GM21515 (cell line): ENCODE measurements around the gene GSTA5.
"Not testable (repeated sequence)": the region's sequence is repeated elsewhere in the genome, so short reads cannot be mapped to it uniquely, and the experiment has no call there.

Experiments used
- ATAC-seq: cut with Tn5 transposase; IDR thresholded peaks from one replicate; pipeline ENCODE4 v1.9.1; 2021; ENCODE audit not compliant: unreplicated experiment

The GSTA5 gene

DNA sequence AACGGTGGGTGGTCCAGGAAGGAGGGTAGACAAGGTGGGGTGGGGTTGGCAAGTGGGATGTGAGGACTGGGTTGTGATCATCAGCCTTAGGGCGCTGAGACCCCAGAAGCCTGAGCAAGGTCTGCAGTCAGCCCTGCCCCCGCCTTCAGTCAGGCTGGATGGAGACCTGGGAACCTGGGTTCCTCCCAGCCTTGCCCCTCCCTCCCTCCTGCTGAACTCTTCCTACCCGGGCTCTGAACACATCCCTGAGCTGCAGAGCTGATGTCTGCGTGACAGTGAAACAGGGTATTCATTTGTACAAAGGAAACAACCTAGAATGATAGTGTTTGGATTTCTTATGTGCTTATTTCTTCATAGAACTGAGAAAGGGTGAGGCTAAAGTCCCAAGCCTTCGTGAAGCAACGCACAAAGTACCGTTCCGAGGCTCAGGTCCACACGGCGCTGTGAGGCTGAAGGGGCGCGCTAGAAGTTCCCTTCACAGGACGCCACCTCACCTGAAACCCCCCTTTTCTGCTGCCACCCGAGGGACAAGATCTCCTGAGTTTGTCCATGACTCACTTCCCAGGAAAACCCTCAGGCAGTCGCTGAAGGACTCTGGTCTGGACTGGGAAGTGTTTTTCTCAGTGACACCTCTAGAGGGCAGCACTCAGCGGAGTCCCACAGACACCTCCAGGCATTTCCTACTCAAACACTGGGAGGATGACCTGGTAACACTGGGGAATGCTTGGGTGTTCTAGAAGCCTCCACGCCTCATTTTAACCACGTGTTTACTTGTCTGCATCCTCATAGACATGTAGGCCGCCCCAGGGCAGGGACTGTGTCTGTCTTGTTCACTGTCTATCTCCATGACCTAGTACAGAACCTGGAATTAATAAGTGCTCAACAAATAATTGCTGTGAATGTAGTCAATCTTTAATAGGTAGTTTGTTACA, 1.2 kb downstream of the GSTA5 start:
- peak; percentile 83 for ATAC-seq

DNA sequence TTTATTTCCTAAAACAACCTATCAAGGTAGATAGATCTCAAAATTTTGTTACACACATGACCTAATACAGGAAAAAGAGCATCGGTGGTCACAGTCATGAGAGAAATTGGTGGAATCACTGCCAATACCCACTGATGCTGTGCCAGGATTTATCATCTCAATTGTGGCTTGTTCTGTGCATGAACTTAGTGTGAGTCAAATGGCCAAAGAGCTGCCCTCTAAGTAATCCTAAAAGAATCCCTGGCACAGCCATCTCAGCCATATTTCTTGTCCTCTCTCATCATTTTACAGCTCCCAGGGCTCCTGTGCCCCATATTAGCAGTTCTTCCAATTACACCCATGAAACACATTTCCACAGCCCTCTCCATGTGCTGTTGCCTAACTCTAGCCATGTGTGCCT, 6.1 kb downstream of the GSTA5 start:
- no peak for ATAC-seq

DNA sequence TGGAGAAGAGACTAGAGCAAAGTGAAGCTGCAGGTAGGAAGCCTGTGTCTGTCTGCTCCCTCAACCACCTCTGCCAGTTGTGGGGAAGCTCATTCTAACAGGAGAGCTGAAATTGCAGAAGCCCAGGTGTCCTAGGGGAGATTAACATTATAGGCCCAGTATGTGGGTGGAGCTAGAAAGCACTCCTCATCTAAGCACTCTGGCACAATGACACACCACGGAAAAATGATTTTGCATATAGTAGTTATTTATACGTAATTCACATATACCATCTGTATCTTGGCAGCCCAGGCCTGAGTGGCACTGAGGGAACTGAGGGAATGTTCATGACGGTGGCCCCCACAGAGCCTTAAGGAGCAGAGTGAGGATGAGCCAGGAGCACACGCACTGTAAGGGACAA, 9.7 kb downstream of the GSTA5 start:
- ATAC-seq: not testable (repeated sequence)

DNA sequence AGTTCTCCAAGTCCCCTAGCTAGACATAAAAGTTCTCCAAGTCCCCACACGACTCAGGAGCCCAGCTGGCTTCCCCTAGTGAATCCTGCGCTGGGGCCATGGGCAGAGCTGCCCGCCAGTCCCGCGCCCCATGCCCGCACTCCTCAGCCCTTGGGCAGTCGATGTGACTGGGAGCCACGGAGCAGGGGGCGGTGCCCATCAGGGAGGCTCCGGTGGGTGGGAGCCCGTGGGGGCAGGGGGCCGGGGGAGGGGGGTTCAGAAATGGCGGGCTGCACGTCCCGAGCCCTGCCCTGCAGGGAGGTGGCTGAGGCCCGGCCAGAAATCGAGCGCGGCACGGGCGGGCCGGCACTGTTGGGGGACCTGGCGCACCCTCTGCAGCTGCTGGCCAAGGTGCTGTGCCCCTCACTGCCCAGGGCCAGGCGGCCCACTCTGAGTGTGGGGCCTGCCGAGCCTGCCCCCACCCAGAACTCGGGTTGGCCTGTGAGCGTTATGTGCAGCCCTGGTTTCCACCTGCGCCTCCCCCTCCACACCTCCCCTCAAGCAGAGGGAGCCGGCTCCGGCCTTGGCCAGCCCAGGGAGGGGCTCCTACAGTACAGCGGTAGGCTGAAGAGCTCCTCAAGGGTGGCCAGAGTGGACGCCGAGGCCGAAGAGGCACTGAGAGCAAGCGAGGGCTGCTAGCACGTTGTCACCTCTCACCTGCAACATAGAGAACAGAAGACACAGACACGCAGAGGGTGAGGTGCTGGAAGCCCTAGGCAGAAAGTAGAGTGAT, 11.4 kb downstream of the GSTA5 start:
- ATAC-seq: no peak

DNA sequence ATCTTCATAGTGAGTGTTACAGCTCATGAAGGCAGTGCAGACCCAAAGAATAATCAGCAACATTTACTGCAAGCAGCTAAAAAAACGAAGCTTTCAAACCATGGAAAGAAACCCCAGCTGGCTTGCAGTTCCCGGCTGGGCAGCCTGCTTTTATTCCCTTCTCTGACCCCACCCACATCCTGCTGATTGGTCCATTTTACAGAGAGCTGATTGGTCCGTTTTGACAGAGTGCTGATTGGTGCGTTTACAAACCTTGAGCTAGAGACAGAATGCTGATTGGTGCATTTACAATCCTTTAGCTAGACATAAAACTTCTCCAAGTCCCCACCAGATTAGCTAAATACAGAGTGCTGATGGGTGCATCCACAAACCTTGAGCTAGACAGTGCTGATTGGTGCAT, 12.0 kb downstream of the GSTA5 start:
- ATAC-seq: not testable (repeated sequence)

DNA sequence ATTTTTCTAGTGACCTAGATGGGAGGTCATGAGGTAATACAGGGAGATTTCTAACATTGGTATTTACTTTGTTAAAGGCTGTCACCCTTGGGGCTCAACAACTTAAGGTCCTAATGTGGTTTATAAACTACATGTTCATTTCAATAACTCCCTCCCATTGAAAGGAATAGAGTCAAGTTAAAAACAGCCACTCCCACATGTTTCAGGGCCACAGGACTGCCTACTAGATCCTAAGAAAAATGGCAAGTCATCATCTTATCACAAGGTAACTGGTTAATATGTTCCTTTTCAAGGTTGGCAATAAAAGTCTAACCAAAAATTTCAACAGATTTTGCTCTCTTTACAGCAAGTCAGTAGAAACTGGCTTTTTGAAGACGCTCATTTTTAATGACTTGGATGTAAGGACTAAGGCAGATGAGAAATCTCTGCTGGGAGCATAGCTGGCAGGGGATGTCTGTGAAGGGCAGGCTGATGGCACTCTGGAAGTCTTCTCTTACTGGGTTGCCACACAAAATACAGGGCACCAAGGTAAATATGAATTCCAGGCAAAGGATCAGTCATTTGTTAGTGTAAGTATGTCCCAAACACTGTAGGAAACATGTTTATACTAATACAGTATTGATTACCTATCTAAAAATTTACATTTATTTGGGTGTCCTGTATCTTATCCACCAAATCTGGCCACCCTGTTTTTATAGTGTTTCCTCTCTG, 13.4 kb downstream of the GSTA5 start:
- ATAC-seq: not testable (repeated sequence)

DNA sequence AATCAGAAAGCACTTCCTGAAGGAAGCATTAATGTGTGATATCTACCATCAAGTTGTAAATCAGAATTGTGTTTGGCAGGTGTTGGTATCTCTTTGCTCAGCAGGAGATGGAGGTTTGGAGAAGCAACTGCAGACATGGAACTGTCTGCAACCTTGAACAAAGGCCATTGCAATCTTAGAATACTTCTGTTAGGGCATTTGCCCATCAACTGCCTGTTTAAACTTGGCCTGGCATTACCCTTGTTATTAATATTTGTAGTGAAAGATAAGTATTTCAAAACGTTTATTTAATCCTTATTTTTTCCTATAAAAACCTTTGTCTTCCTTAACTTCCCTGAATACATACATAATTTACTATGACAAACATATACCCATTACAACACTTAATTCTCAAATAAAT, 14.1 kb downstream of the GSTA5 start:
- ATAC-seq: no peak

DNA sequence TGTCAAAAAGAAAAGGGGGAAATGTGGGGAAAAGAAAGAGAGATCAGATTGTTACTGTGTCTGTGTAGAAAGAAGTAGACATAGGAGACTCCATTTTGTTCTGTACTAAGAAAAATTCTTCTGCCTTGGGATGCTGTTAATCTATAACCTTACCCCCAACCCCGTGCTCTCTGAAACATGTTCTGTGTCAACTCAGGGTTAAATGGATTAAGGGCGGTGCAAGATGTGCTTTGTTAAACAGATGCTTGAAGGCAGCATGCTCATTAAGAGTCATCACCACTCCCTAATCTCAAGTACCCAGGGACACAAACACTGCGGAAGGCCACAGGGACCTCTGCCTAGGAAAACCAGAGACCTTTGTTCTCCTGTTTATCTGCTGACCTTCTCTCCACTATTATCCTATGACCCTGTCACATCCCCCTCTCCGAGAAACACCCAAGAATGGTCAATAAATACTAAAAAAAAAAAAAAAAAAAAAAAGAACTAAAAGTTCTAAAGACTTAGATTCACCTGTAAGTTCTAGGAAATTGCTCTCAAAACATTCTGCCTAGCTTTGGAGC, 14.6 kb downstream of the GSTA5 start:
- not testable (repeated sequence) for ATAC-seq

DNA sequence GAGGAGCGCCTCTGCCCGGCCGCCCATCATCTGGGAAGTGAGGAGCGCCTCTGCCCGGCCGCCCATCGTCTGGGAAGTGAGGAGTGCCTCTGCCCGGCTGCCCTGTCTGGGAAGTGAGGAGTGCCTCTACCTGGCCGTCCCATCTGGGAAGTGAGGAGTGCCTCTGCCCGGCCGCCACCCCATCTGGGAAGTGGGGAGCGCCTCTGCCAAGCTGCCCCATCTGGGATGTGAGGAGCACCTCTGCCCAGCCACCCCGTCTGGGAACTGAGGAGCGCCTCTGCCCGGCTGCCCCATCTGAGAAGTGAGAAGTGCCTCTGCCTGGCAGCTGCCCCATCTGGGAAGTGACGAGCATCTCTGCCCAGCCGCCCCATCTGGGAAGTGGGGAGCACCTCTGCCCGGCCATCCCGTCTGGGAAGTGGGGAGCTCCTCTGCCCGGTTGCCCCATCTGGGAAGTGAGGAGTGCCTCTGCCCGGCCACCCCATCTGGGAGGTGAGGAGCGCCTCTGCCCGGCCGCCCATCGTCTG, 15.3 kb downstream of the GSTA5 start:
- not testable (repeated sequence) for ATAC-seq

DNA sequence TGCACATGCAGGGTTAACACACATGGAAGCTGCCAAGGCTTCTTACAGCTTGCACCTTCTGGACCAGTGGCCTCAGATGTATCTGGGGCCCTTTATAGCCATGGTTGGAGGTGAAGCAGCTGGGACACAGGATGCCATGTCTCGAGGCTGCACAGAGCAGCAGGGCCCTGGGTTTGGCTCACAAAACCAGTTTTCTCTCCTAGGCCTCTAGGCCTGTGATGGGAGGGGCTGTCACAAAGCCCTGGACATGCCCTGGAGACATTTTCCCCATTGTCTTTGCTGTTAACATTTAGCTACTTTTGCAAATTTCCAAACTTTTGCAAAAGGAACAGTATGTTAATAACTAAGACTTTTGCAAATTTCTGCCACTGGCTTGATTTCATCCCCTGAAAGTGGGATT, 18.8 kb downstream of the GSTA5 start:
- ATAC-seq: no peak

DNA sequence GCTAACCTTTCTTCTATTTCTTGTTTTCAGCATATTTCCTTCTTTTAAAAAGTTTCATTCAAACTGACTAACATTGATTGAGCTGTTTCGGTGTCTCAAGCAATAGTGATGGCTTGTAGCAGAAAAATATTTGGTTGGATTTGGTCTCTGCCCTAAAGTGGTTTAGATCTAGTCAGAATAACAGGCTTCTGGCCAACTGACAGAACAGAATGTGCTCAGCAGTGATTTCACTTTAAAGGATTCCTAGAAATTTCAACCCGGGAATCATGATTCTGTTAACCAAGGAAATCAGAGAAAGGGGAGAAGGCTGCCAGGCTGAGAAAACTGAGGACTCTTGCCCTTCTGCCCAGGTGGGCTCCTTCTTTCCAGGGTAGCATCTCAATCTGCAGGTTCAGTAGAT, 20.4 kb downstream of the GSTA5 start:
- no peak for ATAC-seq

DNA sequence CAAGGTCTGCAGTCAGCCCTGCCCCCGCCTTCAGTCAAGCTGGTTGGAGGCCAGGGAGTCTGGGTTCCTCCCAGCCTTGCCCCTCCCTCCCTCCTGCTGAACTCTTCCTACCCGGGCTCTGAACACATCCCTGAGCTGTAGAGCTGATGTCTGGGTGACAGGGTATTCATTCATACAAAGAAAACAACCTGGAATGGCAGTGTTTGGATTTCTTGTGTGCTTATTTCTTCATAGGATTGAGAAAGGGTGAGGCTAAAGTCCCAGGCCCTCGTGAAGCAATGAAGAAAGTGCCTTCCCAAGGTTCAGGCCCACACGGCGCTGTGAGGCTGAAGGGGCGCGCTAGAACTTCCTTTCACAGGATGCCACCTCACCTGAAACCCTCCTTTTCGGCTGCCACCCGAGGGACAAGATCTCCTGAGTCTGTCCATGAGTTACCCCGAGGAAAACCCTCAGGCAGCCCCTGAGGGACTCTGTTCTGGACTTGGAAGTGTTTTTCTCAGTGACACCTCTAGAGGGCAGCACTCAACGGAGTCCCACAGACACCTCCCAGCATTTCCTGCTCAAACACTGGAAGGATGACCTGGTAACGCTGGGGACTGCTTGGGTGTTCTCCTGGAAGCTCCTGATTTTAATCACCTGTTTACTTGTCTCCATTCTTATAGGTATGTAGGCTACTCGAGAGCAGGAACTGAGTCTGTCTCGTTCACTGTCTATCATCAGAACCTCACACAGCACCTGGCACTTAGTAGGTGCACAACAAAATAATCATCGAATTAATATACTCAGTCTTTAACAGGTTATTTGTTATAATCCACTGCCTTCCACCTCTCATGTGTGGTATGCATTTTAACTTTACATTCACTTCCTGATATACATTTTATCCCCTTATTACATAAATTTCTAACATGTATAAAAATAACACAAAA, 25.2 kb downstream of the GSTA5 start:
- ATAC-seq: no peak

DNA sequence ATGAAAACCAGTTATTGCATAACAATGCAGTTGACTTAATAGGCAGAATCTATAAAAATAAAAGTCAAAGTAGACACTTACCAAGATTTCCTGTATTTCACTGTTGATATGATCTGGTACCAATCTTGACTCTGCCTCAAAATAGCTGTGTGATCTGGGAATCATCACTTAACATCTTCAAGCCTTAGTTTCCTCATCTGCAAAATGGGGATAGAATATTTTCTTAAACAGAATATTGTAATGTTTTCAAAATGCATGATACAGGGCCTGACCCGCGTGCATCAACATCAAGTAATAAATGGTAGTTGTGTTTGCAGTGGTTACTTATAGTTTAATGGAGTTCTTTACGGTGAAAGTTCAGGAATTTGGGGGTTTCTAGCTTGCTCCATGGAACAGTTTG, 26.1 kb downstream of the GSTA5 start:
- not testable (repeated sequence) for ATAC-seq

DNA sequence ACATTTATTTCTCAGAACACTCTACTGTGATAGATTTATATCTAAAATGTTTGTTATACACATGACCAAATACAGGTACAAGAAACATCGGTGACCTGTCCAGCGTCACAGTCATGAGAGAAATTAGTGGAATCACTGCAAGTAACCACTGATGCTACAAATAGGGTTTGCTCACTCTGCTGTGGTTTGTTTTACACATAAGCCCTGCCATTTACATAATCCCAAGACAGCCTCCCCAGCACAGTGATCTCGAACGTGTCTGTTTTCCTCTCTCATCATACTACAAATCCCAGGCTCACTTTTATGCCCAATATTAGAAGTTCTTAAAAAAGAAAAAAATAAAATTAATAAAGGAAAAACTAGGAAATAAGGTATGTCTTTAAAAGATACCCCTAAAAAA, 30.8 kb downstream of the GSTA5 start:
- ATAC-seq: not testable (repeated sequence)

DNA sequence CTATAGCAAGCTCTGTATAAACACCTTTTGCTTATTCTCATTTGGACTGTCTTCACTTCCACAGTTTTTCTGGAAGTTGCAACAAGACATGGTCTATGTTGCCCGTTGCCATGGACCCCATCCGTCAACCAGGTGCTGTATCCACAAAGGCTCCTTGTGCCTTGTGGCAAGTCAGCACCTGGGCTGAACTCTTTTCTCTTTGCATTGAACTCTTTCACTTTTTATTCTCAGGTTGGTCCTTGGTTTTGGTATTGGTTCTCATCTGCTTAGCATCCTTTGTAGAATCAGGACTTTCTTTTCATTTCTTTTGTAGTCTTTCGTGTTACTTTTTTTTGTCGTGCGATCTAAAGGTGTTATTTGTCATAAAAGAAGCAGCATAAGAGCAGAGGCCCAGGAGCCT, 32.0 kb downstream of the GSTA5 start:
- ATAC-seq: no peak

DNA sequence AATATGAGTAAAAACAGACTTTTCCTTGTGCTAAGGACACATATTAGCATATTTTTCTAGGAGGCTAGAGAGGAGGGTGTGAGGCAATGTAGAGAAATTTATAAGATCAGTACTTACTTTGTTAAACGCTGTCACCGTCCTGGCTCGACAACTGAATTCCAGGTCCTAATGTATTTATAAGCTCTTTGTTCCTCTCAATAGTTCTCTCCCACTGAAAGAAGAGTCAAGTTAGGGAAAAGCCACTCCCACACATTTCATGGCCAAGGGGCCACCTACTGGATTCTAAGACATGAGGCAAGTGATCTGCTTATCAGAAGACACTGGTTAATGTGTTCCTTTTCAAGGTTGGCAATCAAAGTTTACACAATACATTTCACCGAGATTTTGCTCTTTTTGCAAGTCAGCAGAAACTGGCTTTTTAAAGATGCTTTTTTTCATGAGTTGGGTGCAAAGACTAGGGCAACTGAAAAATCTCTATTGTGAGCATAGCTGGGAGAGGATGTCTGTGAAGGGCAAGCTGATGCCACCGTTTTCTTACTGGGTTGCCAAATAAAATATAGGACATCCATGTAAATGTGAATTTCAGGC, 36.9 kb downstream of the GSTA5 start, which contains the start of gene GSTA1:
Gene GSTA1, minus strand, starts transcription at position 149 of the 588 bp plus-strand sequence. CDS start 4,549 bp downstream, outside the sequence.
- not testable (repeated sequence) for ATAC-seq

DNA sequence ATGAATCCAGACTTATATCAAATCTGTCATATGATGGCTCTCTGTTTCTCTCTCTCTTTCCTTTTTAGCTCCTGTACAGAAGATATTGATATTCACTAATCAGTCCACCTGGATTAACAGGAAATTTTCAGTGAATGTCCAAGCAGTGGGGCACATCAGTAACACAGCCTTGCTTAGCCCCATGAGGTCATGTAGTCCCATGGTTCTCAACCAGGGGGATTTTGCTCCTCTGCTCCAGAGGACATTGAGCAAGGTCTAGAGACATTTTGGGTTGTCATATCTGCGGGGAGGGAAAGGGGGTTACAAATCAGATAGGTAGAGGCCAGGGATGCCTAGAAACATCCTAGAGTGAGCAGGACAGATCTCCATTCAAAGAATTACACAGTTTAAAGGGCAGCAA, 37.8 kb downstream of the GSTA5 start:
- ATAC-seq: no peak

DNA sequence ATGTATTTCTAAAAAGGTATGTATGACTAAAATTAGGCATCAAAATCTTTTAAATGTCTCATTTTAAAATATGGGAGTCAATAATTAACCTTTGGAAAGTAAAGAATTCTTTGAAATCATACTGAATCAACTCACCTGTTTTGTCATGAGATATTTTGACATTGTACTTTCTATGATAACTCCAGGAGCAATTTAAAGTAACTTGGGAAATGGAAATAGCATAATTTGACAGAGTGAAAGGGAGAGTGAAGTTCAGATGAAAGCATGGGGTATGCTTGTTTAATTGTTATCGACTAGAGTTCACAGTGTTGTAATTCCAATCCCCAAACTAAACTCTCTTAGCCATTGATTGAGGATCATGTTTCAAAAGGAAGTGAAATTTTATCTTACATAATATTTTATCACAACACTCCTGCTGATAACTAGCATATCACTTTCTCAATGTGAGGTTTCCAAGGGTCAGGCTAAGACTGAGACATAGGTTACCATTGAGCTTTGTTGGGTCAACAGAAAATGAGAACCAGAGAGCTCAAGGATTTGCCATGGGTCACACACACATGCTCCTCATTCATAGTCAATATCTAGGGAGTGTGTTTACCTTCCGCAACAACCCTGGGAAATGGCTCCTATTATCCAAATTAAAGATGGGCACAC, 39.3 kb downstream of the GSTA5 start:
- ATAC-seq: no peak

DNA sequence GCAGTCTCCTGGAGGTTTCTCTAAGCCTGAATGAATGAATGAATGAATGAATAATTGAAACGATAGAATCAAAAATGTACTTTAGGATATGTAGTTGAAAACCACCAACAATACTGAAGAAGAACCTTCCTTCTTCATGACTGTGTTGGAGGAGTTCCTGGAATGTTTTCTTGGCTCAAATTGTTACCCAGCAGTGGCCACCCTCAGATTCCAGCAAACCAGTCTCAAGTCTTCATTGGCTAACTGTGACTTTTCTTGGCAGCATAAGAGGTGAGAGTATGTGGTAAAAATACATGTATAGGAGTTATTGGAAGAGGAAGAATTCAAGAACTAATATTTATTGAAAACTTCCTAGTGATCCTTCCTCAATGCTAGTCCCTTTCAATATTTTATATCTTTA, 41.3 kb downstream of the GSTA5 start:
- ATAC-seq: not testable (repeated sequence)
